DOHH2 (cell line): Measurements from ENCODE around the gene PPFIA4.

ENCODE experiments used
- H3F3A ChIP-seq: fragments of 200-600 bp; sonication (generic), shearing (Covaris generic); 2 replicates; pipeline ENCODE4 v1.6.0; 2016; ENCODE audit warnings: antibody characterized with exemption, mild to moderate bottlenecking; ENCODE audit not compliant: control insufficient read depth, insufficient read depth
- H3K27ac ChIP-seq: fragments of 200-600 bp; sonication (generic); 2 replicates; pipeline ENCODE4 v1.5.1; 2014; ENCODE audit warnings: low read depth, mild to moderate bottlenecking, low read length, moderate library complexity
- H3K27me3 ChIP-seq: fragments of 200-600 bp; sonication (generic); 2 replicates; pipeline ENCODE4 v1.6.1; 2014; ENCODE audit warnings: mild to moderate bottlenecking, low read length, mixed read lengths; ENCODE audit not compliant: control insufficient read depth
- H3K36me3 ChIP-seq: fragments of 200-600 bp; sonication (generic); 2 replicates; pipeline ENCODE4 v1.6.1; 2014; ENCODE audit warnings: mild to moderate bottlenecking, low read length, moderate library complexity, mixed read lengths; ENCODE audit not compliant: control insufficient read depth
- H3K4me1 ChIP-seq: fragments of 200-600 bp; sonication (generic); 2 replicates; pipeline ENCODE4 v1.6.1; 2014; ENCODE audit warnings: mild to moderate bottlenecking, low read length, mixed read lengths; ENCODE audit not compliant: control insufficient read depth
- H3K4me2 ChIP-seq: fragments of 200-600 bp; sonication (generic); 2 replicates; pipeline ENCODE4 v1.6.0; 2014; ENCODE audit warnings: mild to moderate bottlenecking, low read length, moderate library complexity
- H3K4me3 ChIP-seq: fragments of 200-600 bp; sonication (generic); 2 replicates; pipeline ENCODE4 v1.5.1; 2014; ENCODE audit warnings: mild to moderate bottlenecking, low read length, mixed read lengths
- H3K79me2 ChIP-seq: fragments of 200-600 bp; sonication (generic); 2 replicates; pipeline ENCODE4 v1.6.1; 2014; ENCODE audit warnings: mild to moderate bottlenecking, low read length, mixed read lengths; ENCODE audit not compliant: control insufficient read depth
- H3K9me2 ChIP-seq: fragments of 200-600 bp; sonication (generic); replicated peaks from 2 replicates; pipeline ENCODE4 v1.6.1; 2014; ENCODE audit warnings: mild to moderate bottlenecking, low read length, mixed read lengths; ENCODE audit not compliant: control insufficient read depth
- H3K9me3 ChIP-seq: fragments of 200-600 bp; sonication (generic); 2 replicates; pipeline ENCODE4 v1.6.1; 2014; ENCODE audit warnings: antibody characterized with exemption, low read length, mixed read lengths; ENCODE audit not compliant: control insufficient read depth, insufficient read depth
- H4K20me1 ChIP-seq: fragments of 200-600 bp; sonication (generic); 2 replicates; pipeline ENCODE4 v1.6.0; 2014; ENCODE audit warnings: low read depth, mild to moderate bottlenecking, antibody characterized with exemption, low read length, moderate library complexity; ENCODE audit not compliant: control insufficient read depth, insufficient read depth
- EZH2phosphoT487 ChIP-seq: fragments of 200-600 bp; sonication (generic); IDR thresholded peaks from 2 replicates; pipeline ENCODE4 v1.6.1; 2017; ENCODE audit warnings: borderline replicate concordance, mild to moderate bottlenecking, antibody characterized with exemption, low read length, moderate library complexity, mixed read lengths
- TF ChIP-seq, protein P1 (sequence below): fragments of 200-600 bp; sonication (generic); IDR thresholded peaks from one replicate; pipeline ENCODE4 v1.5.1; 2014; ENCODE audit warnings: antibody characterized with exemption, mild to moderate bottlenecking, low read depth, low read length; ENCODE audit not compliant: poor library complexity, severe bottlenecking

Gene PPFIA4

DNA sequence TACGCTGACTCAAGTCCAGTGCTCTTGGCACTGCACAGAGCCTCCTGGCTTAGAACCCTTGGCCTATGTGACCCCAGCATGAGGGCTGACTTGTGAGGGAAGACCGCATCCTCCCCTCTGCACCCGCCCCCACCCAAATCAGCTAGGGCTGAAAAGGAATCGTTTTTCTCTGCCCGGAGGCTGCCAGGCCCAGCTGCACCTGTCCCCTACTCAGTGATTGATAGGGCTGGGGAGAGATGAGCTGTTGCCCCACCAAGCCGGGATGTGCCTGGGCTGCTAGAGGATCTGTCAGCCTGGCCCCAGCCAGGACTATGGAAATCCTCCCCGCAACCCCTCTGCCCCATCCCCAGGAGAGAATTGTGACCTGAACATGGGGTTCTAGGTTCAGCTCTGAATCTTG, 38.9 kb downstream of the PPFIA4 start:
- H3K9me2 ChIP-seq, result no peaks in the 10 kb centered on the region
- H3K79me2 ChIP-seq, result no peaks in the 10 kb centered on the region
- H3K9me3 ChIP-seq, result no peaks in the 10 kb centered on the region
- H3K4me1 ChIP-seq, result peaks cover 8% of the 10 kb centered on the region
- TF ChIP-seq, protein P1, sequence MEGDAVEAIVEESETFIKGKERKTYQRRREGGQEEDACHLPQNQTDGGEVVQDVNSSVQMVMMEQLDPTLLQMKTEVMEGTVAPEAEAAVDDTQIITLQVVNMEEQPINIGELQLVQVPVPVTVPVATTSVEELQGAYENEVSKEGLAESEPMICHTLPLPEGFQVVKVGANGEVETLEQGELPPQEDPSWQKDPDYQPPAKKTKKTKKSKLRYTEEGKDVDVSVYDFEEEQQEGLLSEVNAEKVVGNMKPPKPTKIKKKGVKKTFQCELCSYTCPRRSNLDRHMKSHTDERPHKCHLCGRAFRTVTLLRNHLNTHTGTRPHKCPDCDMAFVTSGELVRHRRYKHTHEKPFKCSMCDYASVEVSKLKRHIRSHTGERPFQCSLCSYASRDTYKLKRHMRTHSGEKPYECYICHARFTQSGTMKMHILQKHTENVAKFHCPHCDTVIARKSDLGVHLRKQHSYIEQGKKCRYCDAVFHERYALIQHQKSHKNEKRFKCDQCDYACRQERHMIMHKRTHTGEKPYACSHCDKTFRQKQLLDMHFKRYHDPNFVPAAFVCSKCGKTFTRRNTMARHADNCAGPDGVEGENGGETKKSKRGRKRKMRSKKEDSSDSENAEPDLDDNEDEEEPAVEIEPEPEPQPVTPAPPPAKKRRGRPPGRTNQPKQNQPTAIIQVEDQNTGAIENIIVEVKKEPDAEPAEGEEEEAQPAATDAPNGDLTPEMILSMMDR, result no peak
- TF ChIP-seq EZH2phosphoT487, result no peak
- no peak overlapping the region for H3K4me2 ChIP-seq
- no peak overlapping the region for H3K4me3 ChIP-seq
- H3K36me3 ChIP-seq, result no peaks in the 10 kb centered on the region
- no peaks in the 10 kb centered on the region; the same call in 1 of the 2 replicates for H3K27me3 ChIP-seq
- no peaks in the 10 kb centered on the region for H4K20me1 ChIP-seq
- no peak overlapping the region for H3K27ac ChIP-seq
- H3F3A ChIP-seq, result no peaks in the 10 kb centered on the region

DNA sequence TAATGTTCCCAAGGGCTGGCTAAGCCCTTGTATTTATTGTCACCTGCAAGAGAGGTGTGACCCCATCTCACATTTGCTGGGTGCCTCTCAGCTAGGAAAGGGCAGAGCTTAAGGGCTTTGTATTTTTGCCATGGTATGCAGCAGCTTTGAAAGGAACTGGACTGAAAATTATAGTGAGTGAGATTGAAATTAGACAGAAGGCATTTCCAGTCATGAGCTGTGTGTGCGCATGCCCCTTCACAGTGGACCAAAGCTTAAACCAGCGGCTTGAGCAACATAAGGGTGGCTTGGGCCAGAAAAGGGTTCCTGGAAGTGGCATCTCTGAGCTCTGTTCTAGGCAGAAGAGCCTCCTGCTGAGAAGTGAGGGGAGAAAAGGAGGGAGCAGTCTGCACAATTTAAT, 39.7 kb downstream of the PPFIA4 start:
- Histone ChIP-seq H3K36me3 (no peaks in the 10 kb centered on the region), H4K20me1 (no peaks in the 10 kb centered on the region), H3K9me3 (no peaks in the 10 kb centered on the region), H3K9me2 (no peaks in the 10 kb centered on the region), H3K4me1 (peaks cover 8% of the 10 kb centered on the region), H3K4me3 (no peak overlapping the region), H3K27ac (no peak overlapping the region), H3K27me3 (no peaks in the 10 kb centered on the region; the same call in 1 of the 2 replicates), H3K79me2 (no peaks in the 10 kb centered on the region), H3K4me2 (no peak overlapping the region), H3F3A (no peaks in the 10 kb centered on the region)
- no peak for TF ChIP-seq EZH2phosphoT487
- TF ChIP-seq, protein P1, result no peak

DNA sequence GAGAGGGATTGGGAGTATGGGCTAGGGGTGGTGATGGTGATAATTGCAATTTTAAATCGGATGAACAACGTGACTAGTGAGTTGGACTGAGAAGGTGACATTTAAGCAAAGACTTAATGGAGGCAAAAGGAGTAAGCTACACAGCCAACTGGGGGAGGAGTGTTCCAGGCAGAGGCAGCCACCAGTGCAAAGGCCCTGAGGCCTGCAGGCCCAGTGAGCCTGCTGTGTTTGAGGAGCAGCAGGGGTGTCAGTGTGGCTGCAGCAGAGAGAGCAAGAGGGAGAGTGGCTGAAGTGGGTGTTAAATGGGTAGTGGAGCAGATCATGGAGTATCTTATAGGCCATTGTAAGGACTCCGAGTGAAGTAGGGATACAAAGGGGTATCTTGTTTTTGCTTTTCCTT, 40.7 kb downstream of the PPFIA4 start:
- Histone ChIP-seq H3K79me2 (no peaks in the 10 kb centered on the region), H3K9me3 (no peaks in the 10 kb centered on the region), H3F3A (no peaks in the 10 kb centered on the region), H3K4me2 (no peak overlapping the region), H3K27ac (no peak overlapping the region), H3K9me2 (no peaks in the 10 kb centered on the region), H3K27me3 (peaks cover 4% of the 10 kb centered on the region; the same call in 1 of the 2 replicates), H4K20me1 (no peaks in the 10 kb centered on the region), H3K36me3 (no peaks in the 10 kb centered on the region), H3K4me1 (peaks cover 8% of the 10 kb centered on the region), H3K4me3 (no peak overlapping the region)
- TF ChIP-seq EZH2phosphoT487, result no peak

DNA sequence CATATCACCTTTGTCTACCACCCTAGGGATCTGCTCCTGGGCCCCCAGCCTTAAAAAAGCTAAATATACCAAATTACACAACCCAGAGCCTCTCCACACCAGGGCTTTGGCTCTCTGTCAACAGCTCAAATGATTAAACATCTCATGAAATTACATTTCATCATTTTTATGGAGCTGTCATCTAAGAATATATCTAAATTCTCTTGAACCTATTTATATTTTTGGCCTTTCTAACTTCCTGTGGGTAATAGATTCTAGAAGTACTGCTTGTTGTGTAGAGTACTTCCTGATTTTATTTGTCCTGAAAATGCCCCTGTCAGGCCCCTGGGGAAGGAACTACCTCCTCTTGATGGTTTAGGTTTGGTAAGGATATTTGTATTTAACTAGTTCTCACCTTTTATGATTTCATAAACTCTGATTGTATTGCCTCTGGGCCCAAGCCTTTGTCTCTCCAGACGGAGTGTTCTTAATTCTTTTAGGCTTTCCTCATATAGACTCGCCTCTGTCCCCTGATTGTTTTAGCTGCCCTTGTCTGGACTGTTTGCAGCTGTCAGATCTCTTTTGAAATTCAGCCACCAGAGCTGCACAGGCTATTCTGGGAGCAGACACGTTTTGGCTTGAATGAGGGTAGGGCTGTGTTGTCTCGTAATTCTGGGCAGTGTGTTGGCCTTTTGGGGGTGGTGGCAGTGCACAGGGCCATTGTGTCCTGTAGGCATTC, 42.9 kb downstream of the PPFIA4 start:
- Histone ChIP-seq H3K79me2 (no peaks in the 10 kb centered on the region), H3K36me3 (no peaks in the 10 kb centered on the region), H4K20me1 (no peaks in the 10 kb centered on the region), H3F3A (no peaks in the 10 kb centered on the region), H3K9me2 (no peaks in the 10 kb centered on the region), H3K4me3 (no peak overlapping the region), H3K27ac (no peak overlapping the region), H3K27me3 (peaks cover 9% of the 10 kb centered on the region), H3K9me3 (no peaks in the 10 kb centered on the region), H3K4me2 (no peak overlapping the region), H3K4me1 (peaks cover 8% of the 10 kb centered on the region)
- TF ChIP-seq, protein P1, result no peak
- no peak for TF ChIP-seq EZH2phosphoT487
